Astrocyte of the hippocampus (primary cell): Measurements from ENCODE around the gene ITLN1.
"Not testable (repeated sequence)": the region's sequence is repeated elsewhere in the genome, so short reads cannot be mapped to it uniquely, and the experiment has no call there.

ENCODE experiments used
- DNase-seq: peaks from one replicate; pipeline ENCODE4 v3.0.0; 2011; ENCODE audit warnings: low read depth, low spot score

Gene ITLN1

GRCh38 chr1:160885042-160885441 is at the start of gene ITLN1:
Gene ITLN1 (minus strand): TSS chr1:160885180. CDS start chr1:160884877, 303 bp downstream.
- DNase-seq, result no peak

GRCh38 chr1:160933305-160933704 is 48.3 kb upstream of the ITLN1 start:
- not testable (repeated sequence) for DNase-seq

GRCh38 chr1:160925652-160926244 is 40.8 kb upstream of the ITLN1 start:
- no peak for DNase-seq

- no peak for DNase-seq
Observed at GRCh38 chr1:160924791-160925651, 40.0 kb upstream of the ITLN1 start.

GRCh38 chr1:160916666-160917065 is 31.7 kb upstream of the ITLN1 start:
- DNase-seq, result no peak

- DNase-seq, result not testable (repeated sequence)
Observed at GRCh38 chr1:160913229-160913628, 28.2 kb upstream of the ITLN1 start.

GRCh38 chr1:160911925-160912324 is 26.9 kb upstream of the ITLN1 start:
- DNase-seq, result no peak

GRCh38 chr1:160911441-160911840 is 26.5 kb upstream of the ITLN1 start:
- peak; percentile 13 for DNase-seq

- no peak for DNase-seq
Observed at GRCh38 chr1:160910170-160910750, 25.3 kb upstream of the ITLN1 start.

- peak; percentile 68 for DNase-seq
Observed at GRCh38 chr1:160907976-160908375, 23.0 kb upstream of the ITLN1 start.

- DNase-seq, result no peak
Observed at GRCh38 chr1:160905617-160905989, 20.6 kb upstream of the ITLN1 start.

- DNase-seq, result no peak
Observed at GRCh38 chr1:160904783-160905616, 20.0 kb upstream of the ITLN1 start.

GRCh38 chr1:160902251-160902650 is 17.3 kb upstream of the ITLN1 start:
- not testable (repeated sequence) for DNase-seq

- no peak for DNase-seq
Observed at GRCh38 chr1:160901768-160902167, 16.8 kb upstream of the ITLN1 start.

- not testable (repeated sequence) for DNase-seq
Observed at GRCh38 chr1:160900683-160901082, 15.7 kb upstream of the ITLN1 start.

GRCh38 chr1:160894368-160895135 is 9.6 kb upstream of the ITLN1 start:
- DNase-seq, result not testable (repeated sequence)

GRCh38 chr1:160891474-160891873 is 6.5 kb upstream of the ITLN1 start:
- DNase-seq, result no peak

- DNase-seq, result no peak
Observed at GRCh38 chr1:160888926-160889325, 3.9 kb upstream of the ITLN1 start.

- DNase-seq, result no peak
Observed at GRCh38 chr1:160887071-160887470, 2.1 kb upstream of the ITLN1 start.

GRCh38 chr1:160884579-160884978 is 401 bp downstream of the ITLN1 start:
- no peak for DNase-seq
